Calu3 (cell line): ENCODE measurements around the gene ADCK2. TPM values are rescaled to one million over a fixed set of nuclear protein-coding genes. Genes with fewer than 3 reads are reported as not detected.
A peak's percentile ranks its signal among the peaks of the same experiment; 100 is the strongest.

ENCODE experiments used
- BruUV-seq: library from RNA; stranded (reverse); fragments of 400-500 nt; replicated peaks from 2 replicates; lab custom pipeline; 2021; lab: Mats Ljungman, UMichigan
- CTCF ChIA-PET: fragments of 300-600 bp; sonication (Branson Sonifier 250); formaldehyde crosslinking; loops from one replicate; lab custom pipeline; 2022; ENCODE audit warnings: antibody characterized with exemption; lab: Charles Lee
- DNase-seq: peaks from one replicate; pipeline ENCODE4 v3.0.0; 2022
- H3K27ac Mint-ChIP-seq: one replicate; pipeline ENCODE4 v1.8.0; 2022; ENCODE audit warnings: mixed read lengths; ENCODE audit not compliant: unreplicated experiment
- H3K27me3 Mint-ChIP-seq: one replicate; pipeline ENCODE4 v1.8.0; 2022; ENCODE audit warnings: mixed read lengths; ENCODE audit not compliant: unreplicated experiment
- H3K36me3 Mint-ChIP-seq: one replicate; pipeline ENCODE4 v1.8.0; 2022; ENCODE audit warnings: mild to moderate bottlenecking, moderate library complexity, mixed read lengths; ENCODE audit not compliant: insufficient read depth, unreplicated experiment
- H3K4me1 Mint-ChIP-seq: one replicate; pipeline ENCODE4 v1.8.0; 2022; ENCODE audit warnings: mild to moderate bottlenecking, low read depth, mixed read lengths; ENCODE audit not compliant: unreplicated experiment
- H3K4me3 Mint-ChIP-seq: one replicate; pipeline ENCODE4 v1.8.0; 2022; ENCODE audit warnings: mild to moderate bottlenecking, low read depth, moderate library complexity, mixed read lengths; ENCODE audit not compliant: unreplicated experiment
- H3K9me3 Mint-ChIP-seq: one replicate; pipeline ENCODE4 v1.8.0; 2022; ENCODE audit warnings: low read depth, mixed read lengths; ENCODE audit not compliant: unreplicated experiment
- CTCF ChIP-seq: fragments of 200-600 bp; IDR thresholded peaks from one replicate; pipeline ENCODE4 v1.8.0; 2022; ENCODE audit warnings: antibody characterized with exemption; ENCODE audit not compliant: unreplicated experiment
- intact Hi-C: fragments of 100-400 bp; cut with micrococcal nuclease; formaldehyde crosslinking; loops from one replicate; pipeline ENCODE4 v1.10.0; 2022; ENCODE audit not compliant: unreplicated experiment
- total RNA-seq: library from RNA; stranded (reverse); gene quantifications from 2 replicates; pipeline ENCODE4 v1.2.3, GENCODE V29; 2022

Gene ADCK2
- total RNA-seq, 1 experiment from 2014 or later: 12.6 TPM

- no TSS peak for BruUV-seq
- DNase-seq: peak; percentile 71
- CTCF ChIA-PET: interaction anchor here (0.7 to 1.9 kb wide), 3 partner anchors 132 to 147 kb away, joined by 3 to 28 read pairs (median 4); no protein-coding TSS in a partner anchor
- Mint-ChIP-seq H3K27ac (no peak overlapping the region), H3K4me3 (no peak overlapping the region), H3K36me3 (peaks cover 6% of the 10 kb centered on the region), H3K4me1 (peaks cover 34% of the 10 kb centered on the region), H3K9me3 (no peaks in the 10 kb centered on the region), H3K27me3 (no peaks in the 10 kb centered on the region)
- intact Hi-C loops: loop anchor here (1.0 to 2.0 kb wide), 2 partner anchors 135 to 177 kb away; no protein-coding TSS in a partner anchor
- peak; percentile 68 for TF ChIP-seq CTCF
Measured at GRCh38 chr7:140653319-140654108, 19.2 kb upstream of the ADCK2 start.

GRCh38 chr7:140654109-140654387 is 18.7 kb upstream of the ADCK2 start:
- peaks cover 6% of the 10 kb centered on the region for H3K36me3 Mint-ChIP-seq
- no peak for TF ChIP-seq CTCF
- H3K4me1 Mint-ChIP-seq: peaks cover 34% of the 10 kb centered on the region
- no peak for DNase-seq
- no TSS peak for BruUV-seq
- intact Hi-C loops: no loop called here
- H3K4me3 Mint-ChIP-seq: no peak overlapping the region
- no peaks in the 10 kb centered on the region for H3K27me3 Mint-ChIP-seq
- no peaks in the 10 kb centered on the region for H3K9me3 Mint-ChIP-seq
- no peak overlapping the region for H3K27ac Mint-ChIP-seq
- CTCF ChIA-PET: interaction anchor here (1.2 to 1.9 kb wide), 2 partner anchors 132 to 136 kb away, joined by 4 to 28 read pairs; no protein-coding TSS in a partner anchor

GRCh38 chr7:140654661-140655060 is 18.1 kb upstream of the ADCK2 start:
- no peak for DNase-seq
- Mint-ChIP-seq H3K36me3 (peaks cover 6% of the 10 kb centered on the region), H3K4me3 (no peak overlapping the region), H3K4me1 (peaks cover 34% of the 10 kb centered on the region), H3K27ac (no peak overlapping the region), H3K9me3 (no peaks in the 10 kb centered on the region), H3K27me3 (no peaks in the 10 kb centered on the region)
- CTCF ChIA-PET: no interaction called here
- intact Hi-C loops: no loop called here
- TF ChIP-seq CTCF: no peak
- no TSS peak for BruUV-seq

- Mint-ChIP-seq H3K9me3 (no peaks in the 10 kb centered on the region), H3K27me3 (no peaks in the 10 kb centered on the region), H3K36me3 (peaks cover 6% of the 10 kb centered on the region), H3K4me1 (peaks cover 26% of the 10 kb centered on the region), H3K4me3 (peak overlapping the region; percentile 37), H3K27ac (peak overlapping the region; percentile 69)
- no peak for DNase-seq
- CTCF ChIA-PET: interaction anchor here (0.5 to 2.0 kb wide), 2 partner anchors 18 to 1312 kb away, joined by 3 to 4 read pairs; partner anchors contain the start of gene ADCK2
- TF ChIP-seq CTCF: no peak
- BruUV-seq: no TSS peak
- intact Hi-C loops: no loop called here
Measured at GRCh38 chr7:140655511-140656408, 17.0 kb upstream of the ADCK2 start.
